GM18499 (cell line): Measurements from ENCODE around the gene FANCM.
"Not testable (repeated sequence)": the region's sequence is repeated elsewhere in the genome, so short reads cannot be mapped to it uniquely, and the experiment has no call there.

Experiments used
- ATAC-seq: cut with Tn5 transposase; IDR thresholded peaks from one replicate; pipeline ENCODE4 v1.9.1; 2021; ENCODE audit warnings: moderate number of reproducible peaks; ENCODE audit not compliant: insufficient read depth, unreplicated experiment

FANCM gene

DNA sequence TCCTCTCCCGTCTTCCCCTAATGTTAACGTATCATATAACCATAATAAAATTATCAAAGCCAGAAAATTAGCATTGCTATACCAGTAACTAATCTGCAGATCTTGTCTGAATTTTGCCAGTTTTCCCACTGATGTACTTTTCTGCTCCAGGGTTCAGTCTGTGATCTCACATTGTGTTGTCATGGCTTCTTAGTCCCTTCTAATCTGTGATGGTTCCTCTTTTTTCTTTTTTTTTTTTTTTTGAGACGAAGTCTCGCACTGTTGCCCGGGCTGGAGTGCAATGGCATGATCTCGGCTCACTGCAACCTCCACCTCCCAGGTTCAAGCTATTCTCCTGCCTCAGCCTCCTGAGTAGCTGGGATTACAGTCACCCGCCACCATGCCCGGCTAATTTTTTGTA is 6.4 kb downstream of the FANCM start:
- ATAC-seq, result not testable (repeated sequence)

DNA sequence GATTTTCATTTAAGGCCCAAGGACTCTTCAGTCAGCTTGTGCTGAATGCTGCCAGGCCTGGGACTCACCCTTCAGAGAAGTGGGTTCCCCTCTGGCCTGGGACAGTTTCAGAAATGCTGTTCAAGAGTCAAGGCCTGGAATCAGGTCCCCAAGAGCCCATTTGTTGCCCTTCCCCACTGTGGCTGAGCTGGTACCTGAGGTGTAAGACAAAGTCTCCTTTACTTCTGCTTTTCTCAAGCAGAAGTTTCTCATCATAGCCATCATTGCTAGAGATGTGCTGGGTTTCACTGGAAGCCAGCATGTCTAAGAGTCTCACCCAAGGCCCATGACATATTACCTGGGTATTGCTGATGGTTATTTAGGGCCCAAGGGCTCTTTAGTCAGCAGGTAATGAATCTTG is 8.9 kb downstream of the FANCM start:
- no peak for ATAC-seq

DNA sequence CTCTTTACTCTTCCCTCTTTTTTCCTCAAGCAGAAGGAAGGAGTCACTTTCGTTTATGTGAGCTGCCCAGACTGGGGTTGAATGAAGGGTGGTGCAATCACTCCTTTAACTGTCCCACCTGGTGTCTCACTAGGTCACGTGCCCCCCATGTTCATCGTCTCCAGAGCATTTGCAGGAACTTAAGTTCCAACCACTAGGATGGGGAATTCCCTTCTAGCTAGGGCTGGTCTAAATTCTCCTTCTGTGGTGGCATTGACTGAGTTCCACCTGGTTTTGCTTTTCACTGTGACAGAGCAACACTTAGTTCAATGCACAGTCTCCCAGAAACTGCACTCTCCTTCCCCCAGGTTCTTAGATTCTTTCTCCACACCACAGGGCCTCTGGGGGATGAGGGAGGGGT is 9.5 kb downstream of the FANCM start:
- ATAC-seq, result no peak

DNA sequence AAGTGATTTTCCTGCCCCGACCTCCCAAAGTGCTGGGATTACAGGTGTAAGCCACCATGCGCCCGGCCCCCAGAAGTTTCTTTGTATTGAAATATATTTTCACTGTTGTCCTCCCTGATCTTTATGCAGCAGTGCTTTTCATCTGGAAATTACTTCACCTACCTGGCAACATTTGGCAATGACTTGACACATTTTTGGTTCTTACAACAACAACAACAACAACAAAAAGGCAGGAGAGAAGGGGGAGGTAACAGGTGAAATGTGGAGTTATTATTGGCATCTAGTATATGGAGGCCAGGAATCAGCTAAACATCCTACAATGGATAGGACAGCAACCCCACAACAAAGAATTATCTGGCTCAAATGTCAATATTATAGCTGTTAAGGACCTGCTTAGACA is 13.9 kb downstream of the FANCM start:
- ATAC-seq, result no peak

DNA sequence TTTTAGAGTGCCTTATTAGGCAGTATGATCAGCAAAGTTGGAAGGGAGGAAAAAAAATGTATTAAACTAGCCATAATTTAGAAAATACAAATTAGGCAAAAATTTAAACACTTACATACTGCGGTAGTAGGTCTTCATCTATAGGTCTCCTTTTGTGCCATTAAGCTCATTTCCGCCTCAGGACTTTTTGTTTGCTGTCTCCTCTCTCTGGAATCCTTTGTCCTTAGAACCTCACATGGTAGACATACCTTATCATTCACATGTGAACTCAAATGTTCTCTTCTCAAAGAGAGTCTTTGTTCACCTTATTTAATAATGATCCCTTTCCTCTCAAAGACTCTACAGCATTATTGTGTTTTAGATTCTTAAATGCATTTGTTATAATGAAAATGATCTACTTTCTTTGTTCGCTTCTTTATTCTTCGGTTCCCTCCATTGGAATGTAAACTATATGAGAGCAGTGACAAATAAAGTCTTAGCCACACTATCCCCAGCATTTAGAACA is 14.7 kb downstream of the FANCM start:
- no peak for ATAC-seq

DNA sequence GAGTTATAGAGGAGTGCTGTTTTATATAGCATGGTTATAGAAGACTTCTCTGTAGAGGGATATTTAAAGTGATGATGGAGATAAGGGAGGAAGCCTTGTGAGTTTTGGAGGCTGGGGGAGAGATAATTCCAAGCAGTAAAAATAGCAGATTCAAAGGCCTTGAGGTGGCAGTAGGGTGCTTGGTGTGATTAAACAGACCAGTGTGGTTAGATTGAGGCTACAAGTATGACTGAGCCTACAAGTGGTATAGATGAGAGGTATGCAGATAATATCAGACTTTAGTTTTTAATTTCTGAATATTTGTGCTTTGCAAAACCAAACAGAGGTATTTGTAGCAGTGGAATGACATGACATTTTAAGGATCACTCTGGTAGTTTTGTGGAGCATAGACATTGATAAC is 20.3 kb downstream of the FANCM start:
- ATAC-seq, result no peak

DNA sequence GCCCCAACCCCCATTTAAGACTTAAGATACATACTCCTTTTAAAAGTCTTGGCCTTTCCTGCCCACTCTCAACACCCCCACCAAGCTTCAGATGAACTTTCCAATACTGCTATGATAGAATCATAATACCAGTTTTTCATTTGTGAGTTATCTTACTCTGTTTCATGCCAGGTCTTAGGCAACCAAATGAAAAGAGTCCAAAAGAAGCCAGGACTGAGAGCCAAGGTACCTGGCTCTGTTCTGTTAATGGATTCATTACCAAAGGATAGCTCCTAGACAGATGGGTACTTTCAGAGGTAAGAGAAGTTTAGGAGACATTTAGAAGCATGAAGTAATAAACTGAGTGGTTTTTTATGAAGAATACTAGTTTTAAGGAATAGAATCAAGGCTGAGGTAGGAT is 34.2 kb downstream of the FANCM start:
- no peak for ATAC-seq

DNA sequence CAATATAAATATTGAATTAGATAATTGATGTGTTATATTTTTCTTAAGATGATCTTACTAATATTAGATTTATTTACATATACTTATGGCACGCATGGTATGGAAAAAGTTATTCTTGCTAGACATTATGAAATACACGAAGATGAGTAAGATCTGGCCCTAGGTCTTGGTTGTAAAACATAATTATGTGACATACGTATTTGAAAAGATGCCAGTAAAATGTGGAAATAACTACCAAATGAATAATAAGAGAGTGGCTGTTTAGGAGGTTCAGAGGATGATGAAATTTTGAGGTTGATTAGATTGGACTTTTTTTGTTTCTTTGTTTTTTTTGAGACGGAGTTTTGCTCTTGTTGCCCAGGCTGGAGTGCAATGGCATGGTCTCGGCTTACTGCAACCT is 41.3 kb downstream of the FANCM start:
- ATAC-seq, result no peak

DNA sequence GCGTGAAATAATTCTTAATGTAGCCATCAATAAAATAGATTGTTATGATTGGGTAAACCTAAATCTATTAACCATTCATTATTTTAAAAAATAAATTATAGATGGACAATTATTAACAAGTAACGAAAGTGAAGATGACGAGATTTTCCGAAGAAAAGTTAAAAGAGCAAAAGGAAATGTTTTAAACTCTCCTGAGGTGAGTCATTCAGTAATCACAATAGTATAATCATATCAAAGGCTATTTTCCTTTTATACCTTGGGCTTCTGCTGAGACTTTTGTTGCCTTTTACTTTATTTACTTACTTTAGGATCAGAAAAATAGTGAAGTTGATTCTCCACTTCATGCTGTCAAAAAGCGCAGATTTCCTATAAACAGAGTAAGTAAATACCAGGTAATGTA is 45.6 kb downstream of the FANCM start:
- ATAC-seq, result no peak

DNA sequence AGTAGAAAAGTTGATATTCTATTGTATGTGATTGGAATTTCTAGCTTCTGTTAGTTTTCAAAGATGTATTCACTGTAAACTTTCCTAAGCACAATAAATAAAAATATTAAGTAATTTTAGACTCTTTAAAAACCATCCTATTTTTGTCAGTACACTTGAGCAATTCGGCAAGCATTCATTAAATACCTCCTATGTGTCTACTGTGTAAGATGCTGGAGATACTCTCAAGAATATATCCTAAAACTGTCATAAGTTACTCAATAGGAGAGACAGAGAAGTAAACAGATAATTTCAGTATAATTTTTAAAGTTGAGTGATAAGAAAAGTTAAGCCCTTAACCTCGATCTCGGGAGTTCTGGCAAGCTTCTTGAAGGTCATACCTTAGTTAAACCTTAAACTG is 46.1 kb downstream of the FANCM start:
- no peak for ATAC-seq

DNA sequence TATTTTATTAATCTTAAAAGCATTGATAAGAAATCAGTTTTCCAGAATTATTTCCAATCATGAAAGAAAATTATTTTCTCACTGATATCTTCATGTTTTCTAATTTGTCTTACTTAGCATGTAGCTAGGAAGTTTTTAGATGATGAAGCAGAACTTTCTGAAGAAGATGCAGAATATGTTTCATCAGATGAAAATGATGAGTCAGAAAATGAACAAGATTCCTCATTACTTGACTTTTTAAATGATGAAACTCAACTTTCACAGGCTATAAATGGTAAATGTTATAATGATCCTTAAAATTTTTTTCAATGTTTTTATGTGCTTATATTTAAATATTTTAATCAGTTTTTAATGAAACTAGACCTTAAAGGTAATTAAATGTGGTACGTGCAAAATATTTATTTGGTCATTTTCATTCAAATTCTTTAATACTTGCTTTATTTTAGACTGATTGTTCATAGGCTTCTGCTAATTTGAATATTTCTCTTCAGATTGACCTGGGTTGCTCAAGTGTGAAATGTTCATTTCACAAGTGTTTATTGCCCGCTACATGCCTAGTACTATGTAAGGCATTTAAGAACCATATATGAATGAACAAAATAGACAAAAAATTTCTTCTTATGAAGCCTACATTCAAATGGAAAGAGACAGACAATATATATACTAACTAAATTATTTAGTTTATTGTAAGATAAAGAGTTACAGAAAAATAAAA is 49.5 kb downstream of the FANCM start:
- ATAC-seq, result no peak

DNA sequence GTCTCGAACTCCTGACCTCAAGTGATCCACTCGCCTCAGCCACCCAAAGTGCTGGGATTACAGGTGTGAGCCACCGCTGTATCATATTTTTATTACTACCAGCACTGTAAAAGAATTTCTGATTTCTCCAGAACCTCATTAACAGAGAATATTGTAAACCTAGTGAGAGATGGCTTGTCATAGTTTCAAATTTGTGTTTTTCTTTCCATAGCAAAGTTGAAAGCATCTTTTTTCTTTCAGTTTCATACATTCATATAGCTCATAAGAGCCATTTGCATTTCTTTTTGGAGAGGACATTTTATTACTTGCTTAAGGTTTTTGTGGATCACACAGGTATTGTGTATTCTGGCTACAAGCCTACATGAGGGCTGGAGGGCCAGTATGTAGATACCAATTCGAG is 59.2 kb downstream of the FANCM start:
- ATAC-seq, result no peak

DNA sequence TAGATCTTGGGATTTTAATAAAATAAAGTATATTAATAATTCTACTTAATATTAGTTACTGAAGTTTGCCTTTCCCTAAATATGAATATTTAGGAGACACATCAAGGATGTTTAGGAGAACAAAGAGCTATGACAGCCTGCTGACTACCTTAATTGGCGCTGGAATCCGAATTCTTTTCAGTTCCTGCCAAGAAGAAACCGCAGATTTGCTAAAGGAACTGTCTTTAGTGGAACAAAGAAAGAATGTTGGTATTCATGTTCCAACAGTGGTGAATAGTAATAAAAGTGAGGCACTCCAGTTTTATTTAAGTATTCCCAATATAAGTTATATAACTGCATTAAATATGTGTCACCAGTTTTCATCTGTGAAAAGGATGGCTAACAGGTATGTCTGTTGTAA is 62.8 kb downstream of the FANCM start:
- no peak for ATAC-seq

DNA sequence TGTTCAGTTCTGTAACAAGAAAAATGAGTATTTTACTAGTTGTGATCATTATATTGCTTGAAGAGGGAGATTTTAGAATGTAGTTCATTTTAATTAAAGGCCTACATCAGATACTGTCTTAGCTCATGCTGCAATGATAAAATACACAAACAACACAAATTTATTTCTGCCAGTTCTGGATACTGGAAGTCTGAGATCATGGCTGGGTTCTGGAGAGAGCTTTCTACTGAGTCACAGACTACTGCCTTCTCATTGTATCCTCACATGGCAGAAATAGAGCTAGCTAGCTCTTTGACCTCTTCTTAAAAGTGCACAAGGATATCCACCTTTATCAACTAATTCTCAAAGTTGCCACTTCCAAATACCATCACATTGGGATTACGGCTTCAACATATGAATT is 63.5 kb downstream of the FANCM start:
- ATAC-seq, result no peak

DNA sequence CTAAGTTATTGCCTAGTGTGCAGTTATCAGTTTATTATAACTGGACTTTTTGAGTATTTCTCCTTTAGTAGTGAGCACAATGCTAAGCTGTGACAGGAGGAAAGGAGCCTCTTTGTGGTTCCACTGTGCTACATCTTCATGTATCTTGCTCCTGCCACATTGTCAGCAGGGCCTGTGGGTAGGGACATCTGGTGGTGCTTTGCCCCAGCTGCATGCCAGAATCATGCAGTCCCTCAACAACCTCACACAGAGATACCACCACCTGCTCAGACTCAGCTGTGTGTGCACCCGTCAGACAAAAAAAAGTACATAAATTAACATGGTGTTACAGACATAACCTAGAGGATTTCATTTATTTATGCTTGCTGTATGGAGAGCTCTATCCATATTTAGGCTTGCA is 66.2 kb downstream of the FANCM start:
- ATAC-seq, result peak; percentile 82

DNA sequence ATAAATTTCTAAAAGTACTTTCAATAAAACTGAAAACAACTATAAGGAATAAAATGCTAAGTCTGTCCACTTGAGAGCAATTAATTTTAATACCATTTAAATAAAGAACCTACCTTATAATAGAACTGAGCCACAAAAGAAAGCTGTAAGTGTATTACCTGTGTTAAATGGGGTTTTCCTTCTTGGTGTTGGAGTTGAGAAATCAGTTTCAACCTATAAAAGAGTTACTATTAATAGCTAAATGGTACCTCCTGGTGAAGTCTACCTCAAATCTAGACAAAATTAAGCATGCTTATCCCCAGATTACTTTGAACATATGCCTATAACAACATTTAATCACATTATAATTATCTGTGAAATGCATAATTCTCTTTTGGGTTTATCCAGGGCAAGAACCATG is 68.5 kb downstream of the FANCM start:
- ATAC-seq, result no peak

DNA sequence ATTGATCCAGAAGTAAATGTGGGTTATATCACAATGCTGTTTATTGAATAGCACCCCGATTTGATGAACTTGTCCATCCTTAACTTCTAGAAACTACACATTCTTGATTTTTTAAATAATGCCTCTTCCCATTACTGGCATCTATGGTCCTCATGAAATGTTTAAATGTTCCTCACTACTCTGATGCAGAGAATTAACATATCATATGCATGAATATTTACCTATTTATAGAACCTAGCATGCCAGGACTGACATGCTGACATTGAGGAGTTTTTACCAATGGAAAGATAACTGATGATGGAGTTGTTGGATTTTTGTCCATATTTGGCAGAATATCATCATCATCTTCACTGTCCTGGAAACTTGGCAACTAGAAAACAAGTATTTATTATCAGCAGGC is 74.4 kb downstream of the FANCM start:
- no peak for ATAC-seq

DNA sequence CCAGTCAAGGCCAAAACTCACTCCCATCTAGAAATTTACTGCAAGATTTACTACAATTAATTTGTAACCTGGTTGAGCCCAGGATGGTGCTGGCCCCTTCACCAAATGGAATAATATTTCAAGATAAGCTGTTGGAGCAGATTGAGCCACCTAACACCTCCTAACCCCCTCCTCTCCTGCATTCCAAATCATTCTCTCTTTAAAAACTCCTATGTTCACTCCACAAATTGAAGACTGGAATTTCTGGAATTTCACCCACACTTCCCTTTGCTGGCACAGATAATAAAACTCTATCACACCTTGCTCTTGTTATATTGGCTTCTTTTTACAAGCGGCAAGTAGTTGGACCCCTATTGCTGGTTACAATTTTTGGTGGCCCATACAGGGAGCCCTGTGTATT is 75.6 kb downstream of the FANCM start:
- ATAC-seq, result no peak

DNA sequence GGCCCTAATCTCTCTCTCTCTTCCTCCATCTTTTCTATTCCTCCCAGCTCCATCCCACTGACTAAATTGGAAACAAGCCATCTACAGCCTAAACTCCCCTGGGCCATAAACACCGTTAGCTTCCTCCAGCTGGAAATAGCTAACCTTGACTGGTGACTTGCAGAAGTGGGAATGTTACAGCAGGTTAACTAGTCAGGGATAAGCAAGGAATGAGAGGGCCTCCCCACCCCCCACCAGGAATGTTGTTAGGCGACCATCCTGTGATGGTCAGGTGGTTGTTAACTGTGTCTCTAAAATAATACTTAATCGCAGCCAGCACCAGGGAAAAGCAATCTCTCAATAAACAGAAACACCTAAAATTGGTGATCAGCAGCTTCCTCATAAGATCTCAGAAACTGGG is 76.5 kb downstream of the FANCM start:
- ATAC-seq, result no peak

DNA sequence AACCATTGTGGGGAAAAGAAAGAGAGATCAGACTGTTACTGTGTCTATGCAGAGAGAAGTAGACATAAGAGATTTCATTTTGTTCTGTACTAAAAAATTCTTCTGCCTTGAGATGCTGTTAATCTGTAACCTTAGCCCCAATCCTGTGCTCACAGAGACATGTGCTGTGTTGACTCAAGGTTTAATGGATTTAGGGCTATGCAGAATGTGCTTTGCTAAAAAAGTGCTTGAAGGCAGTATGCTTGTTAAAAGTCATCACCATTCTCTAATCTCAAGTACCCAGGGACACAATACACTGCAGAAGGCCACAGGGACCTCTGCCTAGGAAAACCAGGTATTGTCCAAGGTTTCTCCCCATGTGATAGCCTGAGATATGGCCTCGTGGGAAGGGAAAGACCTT is 78.0 kb downstream of the FANCM start:
- not testable (repeated sequence) for ATAC-seq

DNA sequence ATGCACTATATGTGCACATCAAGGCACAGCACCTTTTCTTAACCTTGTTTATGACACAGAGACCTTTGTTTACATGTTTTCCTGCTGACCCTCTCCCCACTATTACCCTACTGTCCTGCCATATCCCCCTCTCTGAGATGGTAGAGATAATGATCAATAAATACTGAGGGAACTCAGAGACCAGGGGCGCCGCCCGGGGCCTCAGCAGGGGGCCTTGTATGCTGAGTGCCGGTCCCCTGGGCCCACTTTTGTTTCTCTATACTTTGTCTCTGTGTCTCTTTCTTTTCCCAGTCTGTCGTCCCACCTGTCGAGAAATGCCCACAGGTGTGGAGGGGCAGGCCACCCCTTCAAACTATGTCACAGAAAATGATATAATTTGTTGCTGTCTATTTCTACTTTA is 78.6 kb downstream of the FANCM start:
- not testable (repeated sequence) for ATAC-seq

DNA sequence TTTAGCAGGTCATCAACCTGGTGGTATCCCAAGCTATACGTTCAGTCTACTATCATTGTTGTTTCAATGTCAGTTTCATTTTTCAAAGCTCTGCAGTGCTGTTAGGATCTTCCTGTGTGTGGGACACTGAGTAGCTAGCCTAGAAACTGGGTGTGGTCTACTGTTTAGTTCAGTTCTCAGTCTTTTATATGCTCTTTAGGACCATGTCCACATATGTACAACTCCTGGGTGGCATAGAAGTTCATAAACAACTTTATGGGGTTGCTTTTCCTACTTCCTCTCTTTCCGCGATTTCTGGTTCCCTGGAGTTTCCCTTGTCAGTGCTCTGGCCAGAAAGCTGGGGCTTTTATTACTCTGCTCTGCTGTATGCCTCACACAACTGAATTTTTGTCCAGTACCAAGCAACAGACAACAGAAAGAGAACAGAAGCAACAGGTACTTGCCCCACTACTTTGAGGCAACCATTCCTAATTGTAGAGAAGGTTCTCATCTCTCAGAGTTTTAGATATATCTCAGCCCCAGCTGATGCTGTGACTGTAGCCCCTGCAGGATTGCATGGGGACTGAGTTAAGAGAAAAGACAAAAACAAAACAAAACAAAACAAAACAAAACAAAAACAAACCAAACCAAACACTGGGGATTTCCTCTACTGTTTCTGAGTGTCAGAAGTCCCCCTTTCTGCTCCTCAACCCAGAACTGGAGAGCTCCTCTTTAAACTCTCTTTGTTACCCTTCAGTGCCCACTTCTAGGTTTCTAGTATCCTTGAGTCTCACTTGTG is 86.9 kb downstream of the FANCM start:
- ATAC-seq, result no peak
